Coronary artery (tissue), 2 donors: ENCODE measurements around the gene LRFN2.

ENCODE experiments used
- DNase-seq: peaks from one replicate; pipeline ENCODE4 v3.0.0-alpha.2; 2017; ENCODE audit warnings: low spot score
- H3K27ac ChIP-seq, 2 donors: fragments of 200-600 bp; sonication (generic); one replicate each; pipeline ENCODE4 v1.5.1; 2016 to 2019
- H3K4me3 ChIP-seq: fragments of 200-600 bp; sonication (generic); 2 replicates; pipeline ENCODE4 v1.5.1; 2016; ENCODE audit warnings: mild to moderate bottlenecking, moderate library complexity
- TF ChIP-seq, protein P1 (sequence below): fragments of 200-600 bp; sonication (generic); IDR thresholded peaks from one replicate; pipeline ENCODE4 v1.5.1; 2019; ENCODE audit warnings: antibody characterized with exemption

LRFN2 gene

DNA sequence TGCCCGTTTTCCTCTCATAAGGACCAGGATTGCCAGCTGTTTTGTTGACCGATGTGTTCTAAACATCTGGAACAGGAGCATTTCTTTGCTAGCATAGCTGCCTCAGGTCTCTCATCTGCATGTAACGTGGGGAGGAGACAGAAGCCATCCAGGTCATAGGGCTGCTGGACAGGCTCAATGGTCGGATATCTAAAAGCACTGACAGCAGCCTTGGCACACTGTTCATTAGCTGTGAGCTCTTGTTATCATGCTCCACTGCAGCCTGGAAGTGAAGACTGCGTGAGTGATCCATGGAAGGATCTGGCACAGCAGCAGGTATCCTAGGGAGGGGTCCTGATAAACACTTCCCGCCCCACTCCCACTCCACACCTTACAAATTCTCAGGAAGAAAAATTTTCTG, 175.3 kb downstream of the LRFN2 start:
- TF ChIP-seq, protein P1, sequence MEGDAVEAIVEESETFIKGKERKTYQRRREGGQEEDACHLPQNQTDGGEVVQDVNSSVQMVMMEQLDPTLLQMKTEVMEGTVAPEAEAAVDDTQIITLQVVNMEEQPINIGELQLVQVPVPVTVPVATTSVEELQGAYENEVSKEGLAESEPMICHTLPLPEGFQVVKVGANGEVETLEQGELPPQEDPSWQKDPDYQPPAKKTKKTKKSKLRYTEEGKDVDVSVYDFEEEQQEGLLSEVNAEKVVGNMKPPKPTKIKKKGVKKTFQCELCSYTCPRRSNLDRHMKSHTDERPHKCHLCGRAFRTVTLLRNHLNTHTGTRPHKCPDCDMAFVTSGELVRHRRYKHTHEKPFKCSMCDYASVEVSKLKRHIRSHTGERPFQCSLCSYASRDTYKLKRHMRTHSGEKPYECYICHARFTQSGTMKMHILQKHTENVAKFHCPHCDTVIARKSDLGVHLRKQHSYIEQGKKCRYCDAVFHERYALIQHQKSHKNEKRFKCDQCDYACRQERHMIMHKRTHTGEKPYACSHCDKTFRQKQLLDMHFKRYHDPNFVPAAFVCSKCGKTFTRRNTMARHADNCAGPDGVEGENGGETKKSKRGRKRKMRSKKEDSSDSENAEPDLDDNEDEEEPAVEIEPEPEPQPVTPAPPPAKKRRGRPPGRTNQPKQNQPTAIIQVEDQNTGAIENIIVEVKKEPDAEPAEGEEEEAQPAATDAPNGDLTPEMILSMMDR: no peak
- DNase-seq: no peak
- H3K27ac ChIP-seq: no peak overlapping the region

DNA sequence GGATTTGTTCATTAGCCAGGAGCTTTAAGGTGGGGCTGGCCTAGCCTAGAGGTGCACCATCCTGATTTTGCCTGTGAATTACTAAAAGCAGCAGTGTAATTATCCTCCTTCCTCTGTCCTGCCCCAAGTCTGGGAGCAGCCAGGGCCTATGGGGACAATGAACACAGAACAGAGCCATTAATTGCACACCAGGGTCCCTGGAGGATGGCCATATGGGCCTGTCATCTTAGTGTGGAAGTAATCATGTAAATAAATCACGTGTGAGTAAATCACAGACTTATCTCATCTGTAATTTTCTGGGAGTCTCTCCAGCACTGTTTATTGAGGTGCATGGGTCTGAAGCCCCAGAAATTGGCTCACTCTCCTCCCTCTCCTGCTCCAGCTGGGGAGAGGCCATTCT, 176.3 kb downstream of the LRFN2 start:
- DNase-seq: no peak
- Histone ChIP-seq H3K27ac (no peak overlapping the region), H3K4me3 (no peak overlapping the region)
- TF ChIP-seq, protein P1: no peak

More for the DNA sequence above, 175.3 kb downstream of the LRFN2 start:
- H3K4me3 ChIP-seq: no peak overlapping the region

DNA sequence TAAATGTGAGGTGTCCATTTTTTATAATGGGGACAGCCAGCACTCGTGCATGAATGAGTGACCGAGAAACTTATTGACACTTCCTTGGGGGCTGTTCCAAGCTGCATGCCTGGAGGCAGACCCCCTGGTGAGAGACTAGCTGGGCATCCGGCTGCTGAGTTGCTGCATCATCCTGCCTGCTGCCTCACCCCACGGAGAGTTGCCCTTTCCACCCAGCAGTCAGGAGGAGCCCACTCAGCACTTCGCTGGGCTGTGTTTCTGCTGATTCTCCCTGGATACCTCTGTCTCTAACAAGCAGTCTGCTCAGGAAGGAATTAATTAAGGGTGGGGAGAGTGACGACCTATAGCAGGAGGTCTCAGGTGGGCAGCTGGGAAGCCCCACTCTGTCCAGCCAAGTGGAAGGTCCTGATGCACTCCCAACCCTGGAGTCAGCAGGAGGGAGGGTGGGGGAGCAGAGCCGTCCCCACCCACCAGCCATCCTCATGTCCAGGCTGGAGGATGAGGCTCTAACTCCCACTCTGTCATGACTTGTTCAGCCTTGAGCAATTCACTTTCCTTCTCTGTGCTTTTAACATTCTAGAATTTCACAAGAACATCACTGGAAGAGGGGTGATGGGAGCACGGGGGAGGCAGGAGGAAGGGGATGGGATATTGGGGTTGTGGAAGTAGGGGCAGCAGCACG, 177.3 kb downstream of the LRFN2 start:
- no peak overlapping the region for H3K4me3 ChIP-seq
- TF ChIP-seq, protein P1: no peak
- no peak overlapping the region for H3K27ac ChIP-seq
- no peak for DNase-seq

DNA sequence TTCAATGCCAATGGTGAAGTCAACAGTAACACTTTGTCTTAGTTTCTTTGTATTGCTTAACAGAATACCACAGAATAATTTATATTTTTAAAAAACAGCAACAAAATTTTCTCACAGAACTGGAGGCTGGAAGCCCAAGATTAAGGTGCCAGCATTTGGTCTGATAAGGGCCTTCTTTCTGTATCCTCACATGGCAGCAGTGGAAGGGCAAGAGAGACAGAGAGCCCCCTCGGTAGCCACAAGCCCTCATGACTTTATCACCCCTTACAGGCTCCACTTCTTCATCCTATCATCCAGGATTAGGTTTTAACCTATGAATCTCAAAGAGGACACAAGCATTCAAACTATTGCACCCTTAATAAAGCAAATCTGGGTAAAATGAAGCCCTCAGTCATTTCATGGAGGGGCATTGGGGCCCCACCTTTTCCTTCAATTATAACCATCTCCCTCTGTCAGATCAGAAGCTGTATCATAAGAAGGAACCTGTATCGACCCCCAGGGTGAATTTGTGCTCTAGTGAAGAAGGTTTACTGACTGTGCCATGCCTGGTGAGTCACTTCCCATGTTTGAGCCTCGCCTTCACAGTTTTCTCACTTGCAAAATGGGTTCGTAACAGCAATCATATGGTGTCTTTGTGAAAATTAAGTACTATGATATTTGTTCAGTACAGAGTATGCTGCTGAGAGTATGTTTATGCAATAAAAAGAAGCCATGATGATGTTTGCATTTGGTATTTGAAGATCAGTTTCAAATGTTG, 178.2 kb downstream of the LRFN2 start:
- Histone ChIP-seq H3K27ac (no peak overlapping the region), H3K4me3 (no peak overlapping the region)
- TF ChIP-seq, protein P1: no peak
- DNase-seq: no peak

DNA sequence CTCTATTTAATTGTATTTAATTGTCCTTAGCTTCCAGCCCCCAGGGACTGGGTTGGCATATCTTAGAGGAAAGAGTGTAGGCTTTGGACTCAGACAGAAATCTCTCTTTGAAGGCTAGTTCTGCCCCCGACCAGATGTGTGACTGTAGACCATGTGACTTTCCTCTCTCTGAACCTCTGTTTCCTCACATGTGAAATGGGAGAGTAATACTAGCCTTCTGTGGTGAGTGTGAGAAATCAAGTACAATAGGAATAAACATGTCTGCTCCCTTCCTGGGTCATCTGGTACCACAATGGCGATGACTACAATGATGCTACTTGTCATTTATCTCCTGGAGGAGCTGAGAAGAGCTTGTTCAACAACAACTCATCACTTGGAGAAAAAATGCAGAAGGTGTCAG, 179.9 kb downstream of the LRFN2 start:
- DNase-seq: no peak
- TF ChIP-seq, protein P1: no peak
- Histone ChIP-seq H3K4me3 (no peak overlapping the region), H3K27ac (no peak overlapping the region)

DNA sequence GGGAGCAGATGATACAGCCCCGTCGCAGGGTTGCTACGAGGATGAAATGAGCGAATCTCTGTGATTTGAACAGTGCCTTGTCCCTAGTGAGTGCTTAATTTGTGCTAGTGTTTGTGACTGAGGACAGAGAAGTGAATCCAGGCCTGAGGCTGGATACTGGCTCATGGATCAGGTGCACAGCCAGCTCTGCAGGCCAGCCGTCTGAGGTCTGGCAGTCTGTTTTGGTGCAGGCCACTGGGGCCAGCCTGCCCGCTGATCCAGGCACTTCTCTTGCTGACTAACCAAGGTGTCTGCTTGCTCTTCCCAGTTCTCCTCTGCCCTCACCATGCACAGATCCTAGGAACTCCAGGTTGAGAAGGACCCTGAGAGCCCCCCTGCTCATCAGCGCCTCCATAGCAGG, 181.0 kb downstream of the LRFN2 start:
- Histone ChIP-seq H3K27ac (no peak overlapping the region), H3K4me3 (no peak overlapping the region)
- no peak for DNase-seq
- TF ChIP-seq, protein P1: no peak

DNA sequence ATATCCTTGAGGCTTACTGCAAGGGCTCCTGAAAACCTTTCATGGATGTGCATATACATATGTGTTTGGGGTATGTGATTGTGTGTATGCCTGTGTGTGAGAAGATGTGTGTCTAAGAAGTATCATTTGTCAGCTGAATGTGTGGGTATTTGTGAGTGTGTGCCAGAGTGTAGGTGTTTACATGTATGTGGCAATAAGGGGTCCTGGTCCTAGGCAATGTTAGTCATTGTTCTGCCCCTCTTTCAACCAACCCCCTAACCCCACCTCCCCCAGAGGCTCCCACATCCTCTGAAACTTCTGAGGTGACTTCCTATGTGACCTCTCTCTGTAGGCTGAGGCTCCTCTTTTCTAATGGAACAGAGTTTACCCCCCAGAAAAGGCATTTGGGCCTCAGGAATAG, 186.4 kb downstream of the LRFN2 start:
- Histone ChIP-seq H3K27ac (no peak overlapping the region), H3K4me3 (no peak overlapping the region)
- TF ChIP-seq, protein P1: no peak
- no peak for DNase-seq
